Gastroesophageal sphincter (tissue), 4 donors: ENCODE data around the gene ATG7. TPM values are rescaled to one million over a fixed set of nuclear protein-coding genes. Genes with fewer than 3 reads are reported as not detected.
A peak's percentile ranks its signal among the peaks of the same experiment; 100 is the strongest.

Source experiments
- ATAC-seq: fragments of 150-250 bp; one replicate; pipeline ENCODE4 v1.9.1; 2016; ENCODE audit warnings: mild to moderate bottlenecking, moderate library complexity
- H3K27ac ChIP-seq, 4 donors: fragments of 200-600 bp; sonication (generic) in 3 of 4; 1 replicate in 3 of 4; 2 replicates in 1 of 4; pipeline ENCODE4 v1.5.1; 2016 to 2019
- H3K27me3 ChIP-seq: fragments of 200-600 bp; sonication (generic); one replicate; pipeline ENCODE4 v1.5.1; 2019
- H3K36me3 ChIP-seq, 2 donors: fragments of 200-600 bp; sonication (generic); one replicate each; pipeline ENCODE4 v1.5.1; 2019; ENCODE audit warnings: control low read depth in 1 of 2
- H3K4me1 ChIP-seq, 3 donors: fragments of 200-600 bp; sonication (generic); 1 replicate in 2 of 3; 2 replicates in 1 of 3; pipeline ENCODE4 v1.5.1; 2016 to 2019; ENCODE audit warnings: control low read depth in 2 of 3
- H3K4me3 ChIP-seq, 2 donors: fragments of 200-600 bp; sonication (generic); one replicate each; pipeline ENCODE4 v1.5.1; 2019; ENCODE audit warnings: mild to moderate bottlenecking in 1 of 2, moderate library complexity in 1 of 2
- H3K9me3 ChIP-seq, 3 donors: fragments of 200-600 bp; sonication (generic); one replicate each; pipeline ENCODE4 v1.5.1; 2017 to 2019; ENCODE audit warnings: control low read depth in 2 of 3
- EP300 ChIP-seq: sonication (generic); formaldehyde crosslinking; IDR thresholded peaks from one replicate; pipeline ENCODE4 v1.6.1; 2017; ENCODE audit warnings: antibody characterized with exemption, mild to moderate bottlenecking
- POLR2A ChIP-seq, 2 donors: fragments of 450-650 bp; IDR thresholded peaks; one replicate each; pipeline ENCODE4 v1.6.1; 2017; ENCODE audit warnings: antibody characterized with exemption in 2 of 2, mild to moderate bottlenecking in 2 of 2, moderate library complexity in 1 of 2
- POLR2AphosphoS5 ChIP-seq: sonication (generic); formaldehyde crosslinking; IDR thresholded peaks from one replicate; pipeline ENCODE4 v1.6.1; 2017; ENCODE audit warnings: antibody characterized with exemption
- WGBS, 2 donors: methylation state at CpG; one replicate each; pipeline ENCODE4 v1.1.5; 2018; ENCODE audit warnings: low coverage in 1 of 2; 5-methylcytosine and 5-hydroxymethylcytosine counted together
- total RNA-seq, 4 donors: library from RNA; depleted of rRNA; stranded (reverse); fragments of >200 nt; gene quantifications; one replicate each; pipeline ENCODE4 v1.1.0, GENCODE V29; 2016
- TF ChIP-seq, protein P1 (sequence below), 4 experiments: fragments of 200-600 bp in 2 of 4; fragments of 450-650 bp in 2 of 4; sonication (generic) in 1 of 4; IDR thresholded peaks; one replicate each; pipeline ENCODE4 v1.5.1; 2017 to 2019; ENCODE audit warnings: antibody characterized with exemption in 4 of 4, mild to moderate bottlenecking in 2 of 4, moderate library complexity in 2 of 4

Gene ATG7
- total RNA-seq, 4 donors from 2014 or later: 28.3 to 64.9 (median 36.5) TPM

GRCh38 chr3:11364181-11364580 is 92.0 kb downstream of the ATG7 start:
- peaks cover 3 to 34% (median 17%) of the 10 kb centered on the region in 3 donors for H3K4me1 ChIP-seq
- no peaks in the 10 kb centered on the region for H3K27me3 ChIP-seq
- no peak overlapping the region for H3K27ac ChIP-seq
- H3K36me3 ChIP-seq: peaks cover 0 to 66% of the 10 kb centered on the region in 2 donors
- 59 to 83% methylated on average over 2 of the region's 2 CpGs for WGBS, 2 donors
- H3K4me3 ChIP-seq: no peak overlapping the region
- no peak for ATAC-seq
- H3K9me3 ChIP-seq: no peaks in the 10 kb centered on the region
- no peak for TF ChIP-seq POLR2AphosphoS5
- TF ChIP-seq, protein P1, sequence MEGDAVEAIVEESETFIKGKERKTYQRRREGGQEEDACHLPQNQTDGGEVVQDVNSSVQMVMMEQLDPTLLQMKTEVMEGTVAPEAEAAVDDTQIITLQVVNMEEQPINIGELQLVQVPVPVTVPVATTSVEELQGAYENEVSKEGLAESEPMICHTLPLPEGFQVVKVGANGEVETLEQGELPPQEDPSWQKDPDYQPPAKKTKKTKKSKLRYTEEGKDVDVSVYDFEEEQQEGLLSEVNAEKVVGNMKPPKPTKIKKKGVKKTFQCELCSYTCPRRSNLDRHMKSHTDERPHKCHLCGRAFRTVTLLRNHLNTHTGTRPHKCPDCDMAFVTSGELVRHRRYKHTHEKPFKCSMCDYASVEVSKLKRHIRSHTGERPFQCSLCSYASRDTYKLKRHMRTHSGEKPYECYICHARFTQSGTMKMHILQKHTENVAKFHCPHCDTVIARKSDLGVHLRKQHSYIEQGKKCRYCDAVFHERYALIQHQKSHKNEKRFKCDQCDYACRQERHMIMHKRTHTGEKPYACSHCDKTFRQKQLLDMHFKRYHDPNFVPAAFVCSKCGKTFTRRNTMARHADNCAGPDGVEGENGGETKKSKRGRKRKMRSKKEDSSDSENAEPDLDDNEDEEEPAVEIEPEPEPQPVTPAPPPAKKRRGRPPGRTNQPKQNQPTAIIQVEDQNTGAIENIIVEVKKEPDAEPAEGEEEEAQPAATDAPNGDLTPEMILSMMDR (IDR thresholded peaks at IDR 0.05): no peak
- no peak for TF ChIP-seq EP300
- TF ChIP-seq POLR2A (IDR thresholded peaks at IDR 0.05): no peak

- Histone ChIP-seq H3K27me3 (no peaks in the 10 kb centered on the region), H3K4me1 (peaks cover 3 to 53% (median 17%) of the 10 kb centered on the region in 3 donors), H3K4me3 (no peak overlapping the region), H3K27ac (peak overlapping the region; percentile 44 to 75 (median 72)), H3K36me3 (peaks cover 0 to 40% of the 10 kb centered on the region in 2 donors), H3K9me3 (no peaks in the 10 kb centered on the region)
- WGBS, 2 donors: 0% methylated on average over 2 of the region's 2 CpGs
- peak; percentile 81 for ATAC-seq
- TF ChIP-seq, protein P1 (IDR thresholded peaks at IDR 0.05): no peak
- peak; percentile 66 for TF ChIP-seq POLR2AphosphoS5
Observed at GRCh38 chr3:11367143-11367693, 95.0 kb downstream of the ATG7 start.

- WGBS, 2 donors: 58 to 75% methylated on average over 2 to 3 of the region's 3 CpGs
- ATAC-seq: no peak
- TF ChIP-seq, protein P1 (IDR thresholded peaks at IDR 0.05): no peak
- TF ChIP-seq POLR2A (IDR thresholded peaks at IDR 0.05): no peak
- TF ChIP-seq POLR2AphosphoS5: no peak
- TF ChIP-seq EP300: no peak
- no peak overlapping the region for H3K27ac ChIP-seq
- no peaks in the 10 kb centered on the region for H3K27me3 ChIP-seq
- peaks cover 0 to 11% of the 10 kb centered on the region in 2 donors for H3K36me3 ChIP-seq
- H3K4me1 ChIP-seq: peaks cover 3 to 53% (median 17%) of the 10 kb centered on the region in 3 donors
- no peaks in the 10 kb centered on the region for H3K9me3 ChIP-seq
- H3K4me3 ChIP-seq: no peak overlapping the region
Observed at GRCh38 chr3:11370191-11370590, 98.0 kb downstream of the ATG7 start.

DNA sequence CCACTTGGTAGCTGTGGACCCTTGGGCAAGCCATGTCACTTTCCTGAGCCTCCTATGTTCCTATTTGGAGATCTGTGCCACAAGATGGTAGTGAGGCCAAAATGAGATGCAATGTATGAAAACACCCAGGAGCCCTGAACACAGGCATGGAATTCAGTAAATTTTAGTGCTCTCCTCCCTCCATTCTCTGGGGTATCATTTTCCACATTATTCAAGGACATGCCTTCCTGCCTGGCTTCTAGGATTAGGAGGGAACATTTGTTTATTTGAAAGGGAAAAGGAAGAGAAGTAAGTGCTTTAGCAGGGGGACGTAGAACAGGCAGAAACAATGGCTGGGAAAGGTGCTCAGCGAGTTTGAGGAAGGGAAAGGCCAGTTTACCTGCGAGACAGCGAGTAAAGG is 98.8 kb downstream of the ATG7 start:
- TF ChIP-seq POLR2AphosphoS5: no peak
- TF ChIP-seq, protein P1 (IDR thresholded peaks at IDR 0.05): no peak
- TF ChIP-seq POLR2A (IDR thresholded peaks at IDR 0.05): no peak
- TF ChIP-seq EP300: no peak
- H3K4me1 ChIP-seq: peaks cover 3 to 59% (median 17%) of the 10 kb centered on the region in 3 donors
- WGBS, 2 donors: 66 to 85% methylated on average over 4 of the region's 4 CpGs
- H3K27me3 ChIP-seq: no peaks in the 10 kb centered on the region
- H3K9me3 ChIP-seq: no peaks in the 10 kb centered on the region
- peaks cover 0 to 4% of the 10 kb centered on the region in 2 donors for H3K36me3 ChIP-seq
- ATAC-seq: no peak
- no peak overlapping the region for H3K27ac ChIP-seq
- H3K4me3 ChIP-seq: no peak overlapping the region

- Histone ChIP-seq H3K9me3 (no peaks in the 10 kb centered on the region), H3K4me1 (peaks cover 3 to 53% (median 10%) of the 10 kb centered on the region in 3 donors), H3K27me3 (no peaks in the 10 kb centered on the region), H3K27ac (no peak overlapping the region), H3K36me3 (peaks cover 0 to 4% of the 10 kb centered on the region in 2 donors), H3K4me3 (no peak overlapping the region)
- ATAC-seq: no peak
- WGBS, 2 donors: 78% methylated on average over 4 of the region's 10 CpGs; no CpG with 5 or more reads in 1 of the 2 donors
- no peak for TF ChIP-seq EP300
- TF ChIP-seq, protein P1 (IDR thresholded peaks at IDR 0.05): no peak
- no peak for TF ChIP-seq POLR2A (IDR thresholded peaks at IDR 0.05)
- TF ChIP-seq POLR2AphosphoS5: no peak
Observed at GRCh38 chr3:11371747-11372146, 99.5 kb downstream of the ATG7 start.
